Upper lobe of left lung (tissue), 6 donors: Measurements from ENCODE around the gene PRSS33. TPM values are rescaled to one million over a fixed set of nuclear protein-coding genes. Genes with fewer than 3 reads are reported as not detected.

Experiments used
- ATAC-seq, 2 donors: fragments of 200-7000 bp; cut with Tn5 transposase; one replicate each; pipeline ENCODE4 v1.9.1; 2022; ENCODE audit warnings: mild to moderate bottlenecking in 2 of 2, moderate library complexity in 2 of 2; ENCODE audit not compliant: low FRiP score in 2 of 2
- DNase-seq, 2 donors: peaks; one replicate each; pipeline ENCODE4 v3.0.0-alpha.2; 2019 to 2020
- H3K27ac ChIP-seq, 4 donors: fragments of 200-600 bp; sonication (generic); one replicate each; pipeline ENCODE4 v1.5.1; 2016 to 2019
- H3K27me3 ChIP-seq, 4 donors: fragments of 200-600 bp; sonication (generic); one replicate each; pipeline ENCODE4 v1.5.1; 2017 to 2019
- H3K36me3 ChIP-seq, 4 donors: fragments of 200-600 bp; sonication (generic); one replicate each; pipeline ENCODE4 v1.5.1; 2016 to 2019
- H3K4me1 ChIP-seq, 4 donors: fragments of 200-600 bp; sonication (generic); one replicate each; pipeline ENCODE4 v1.5.1; 2018 to 2019
- H3K4me3 ChIP-seq, 4 donors: fragments of 200-600 bp; sonication (generic); one replicate each; pipeline ENCODE4 v1.5.1; 2017 to 2019; ENCODE audit warnings: mild to moderate bottlenecking in 2 of 4, moderate library complexity in 1 of 4
- H3K9me3 ChIP-seq, 4 donors: fragments of 200-600 bp; sonication (generic); one replicate each; pipeline ENCODE4 v1.5.1; 2018 to 2019
- EP300 ChIP-seq, 4 donors: sonication (generic); formaldehyde crosslinking; IDR thresholded peaks; one replicate each; pipeline ENCODE4 v1.5.1; 2017; ENCODE audit warnings: antibody characterized with exemption in 4 of 4, control low read depth in 2 of 4
- POLR2A ChIP-seq, 4 donors: fragments of 450-650 bp; IDR thresholded peaks; one replicate each; pipeline ENCODE4 v1.5.1; 2016 to 2017; ENCODE audit warnings: antibody characterized with exemption in 4 of 4, mild to moderate bottlenecking in 2 of 4
- POLR2AphosphoS5 ChIP-seq, 2 donors: sonication (generic); formaldehyde crosslinking; IDR thresholded peaks; one replicate each; pipeline ENCODE4 v1.5.1; 2017; ENCODE audit warnings: antibody characterized with exemption in 2 of 2
- WGBS, 2 donors: methylation state at CpG; one replicate each; pipeline ENCODE4 v1.1.5; 2017 to 2018; 5-methylcytosine and 5-hydroxymethylcytosine counted together
- total RNA-seq, 6 donors: library from RNA; depleted of rRNA in 4 of 6; stranded (reverse); fragments of >200 nt in 4 of 6; gene quantifications; one replicate each; pipeline versions ENCODE4 v1.1.0 to v1.2.1, GENCODE V29; 2016 to 2021
- TF ChIP-seq, protein P1 (sequence below), 6 experiments: fragments of 450-650 bp in 4 of 6; fragments of 200-600 bp in 2 of 6; sonication (generic) in 2 of 6; IDR thresholded peaks; one replicate each; pipeline ENCODE4 v1.5.1; 2016 to 2019; ENCODE audit warnings: antibody characterized with exemption in 6 of 6
- donor health status: DM: no; HTN: no; CAD: no; lungs with moderate emphysema.
- donor health status: DM: no; HTN: yes; CAD: no; lungs with severe emphysema.

The PRSS33 gene
- total RNA-seq, 6 donors from 2014 or later: 0.20 to 0.92 TPM; not detected in 4

GRCh38 chr16:2819939-2820835, 32.8 kb upstream of the PRSS33 start:
- TF ChIP-seq, protein P1, sequence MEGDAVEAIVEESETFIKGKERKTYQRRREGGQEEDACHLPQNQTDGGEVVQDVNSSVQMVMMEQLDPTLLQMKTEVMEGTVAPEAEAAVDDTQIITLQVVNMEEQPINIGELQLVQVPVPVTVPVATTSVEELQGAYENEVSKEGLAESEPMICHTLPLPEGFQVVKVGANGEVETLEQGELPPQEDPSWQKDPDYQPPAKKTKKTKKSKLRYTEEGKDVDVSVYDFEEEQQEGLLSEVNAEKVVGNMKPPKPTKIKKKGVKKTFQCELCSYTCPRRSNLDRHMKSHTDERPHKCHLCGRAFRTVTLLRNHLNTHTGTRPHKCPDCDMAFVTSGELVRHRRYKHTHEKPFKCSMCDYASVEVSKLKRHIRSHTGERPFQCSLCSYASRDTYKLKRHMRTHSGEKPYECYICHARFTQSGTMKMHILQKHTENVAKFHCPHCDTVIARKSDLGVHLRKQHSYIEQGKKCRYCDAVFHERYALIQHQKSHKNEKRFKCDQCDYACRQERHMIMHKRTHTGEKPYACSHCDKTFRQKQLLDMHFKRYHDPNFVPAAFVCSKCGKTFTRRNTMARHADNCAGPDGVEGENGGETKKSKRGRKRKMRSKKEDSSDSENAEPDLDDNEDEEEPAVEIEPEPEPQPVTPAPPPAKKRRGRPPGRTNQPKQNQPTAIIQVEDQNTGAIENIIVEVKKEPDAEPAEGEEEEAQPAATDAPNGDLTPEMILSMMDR (IDR thresholded peaks at IDR 0.05): no peak
- TF ChIP-seq POLR2A (IDR thresholded peaks at IDR 0.05) (no peak), EP300 (IDR thresholded peaks at IDR 0.05) (no peak), POLR2AphosphoS5 (IDR thresholded peaks at IDR 0.05) (no peak)
- 76 to 80% methylated on average over 2 to 17 of the region's 17 CpGs for WGBS, 2 donors
- H3K4me1 ChIP-seq: peaks cover 0 to 8% (median 0%) of the 10 kb centered on the region in 4 donors
- no peaks in the 10 kb centered on the region for H3K36me3 ChIP-seq
- no peak for ATAC-seq
- peak in 1 of 2 donors; percentile 57 for DNase-seq
- no peaks in the 10 kb centered on the region for H3K9me3 ChIP-seq
- H3K4me3 ChIP-seq: no peak overlapping the region
- no peak overlapping the region for H3K27ac ChIP-seq
- H3K27me3 ChIP-seq: peaks cover 0 to 10% (median 0%) of the 10 kb centered on the region in 4 donors

GRCh38 chr16:2819179-2819938, 32.0 kb upstream of the PRSS33 start:
- WGBS, 2 donors: 68 to 83% methylated on average over 10 to 18 of the region's 18 CpGs
- DNase-seq (peak in 1 of 2 donors; percentile 51), ATAC-seq (no peak)
- TF ChIP-seq, protein P1 (IDR thresholded peaks at IDR 0.05): no peak
- TF ChIP-seq POLR2AphosphoS5 (IDR thresholded peaks at IDR 0.05): no peak
- no peak for TF ChIP-seq POLR2A (IDR thresholded peaks at IDR 0.05)
- TF ChIP-seq EP300 (IDR thresholded peaks at IDR 0.05): no peak
- Histone ChIP-seq H3K27me3 (peaks cover 0 to 10% (median 0%) of the 10 kb centered on the region in 4 donors), H3K4me1 (peaks cover 0 to 8% (median 0%) of the 10 kb centered on the region in 4 donors), H3K27ac (no peak overlapping the region), H3K36me3 (no peaks in the 10 kb centered on the region), H3K9me3 (no peaks in the 10 kb centered on the region), H3K4me3 (no peak overlapping the region)

GRCh38 chr16:2818272-2818876, 31.0 kb upstream of the PRSS33 start:
- peak in 1 of 2 donors; percentile 46 for DNase-seq
- no peak for ATAC-seq
- TF ChIP-seq, protein P1 (IDR thresholded peaks at IDR 0.05): no peak

DNA sequence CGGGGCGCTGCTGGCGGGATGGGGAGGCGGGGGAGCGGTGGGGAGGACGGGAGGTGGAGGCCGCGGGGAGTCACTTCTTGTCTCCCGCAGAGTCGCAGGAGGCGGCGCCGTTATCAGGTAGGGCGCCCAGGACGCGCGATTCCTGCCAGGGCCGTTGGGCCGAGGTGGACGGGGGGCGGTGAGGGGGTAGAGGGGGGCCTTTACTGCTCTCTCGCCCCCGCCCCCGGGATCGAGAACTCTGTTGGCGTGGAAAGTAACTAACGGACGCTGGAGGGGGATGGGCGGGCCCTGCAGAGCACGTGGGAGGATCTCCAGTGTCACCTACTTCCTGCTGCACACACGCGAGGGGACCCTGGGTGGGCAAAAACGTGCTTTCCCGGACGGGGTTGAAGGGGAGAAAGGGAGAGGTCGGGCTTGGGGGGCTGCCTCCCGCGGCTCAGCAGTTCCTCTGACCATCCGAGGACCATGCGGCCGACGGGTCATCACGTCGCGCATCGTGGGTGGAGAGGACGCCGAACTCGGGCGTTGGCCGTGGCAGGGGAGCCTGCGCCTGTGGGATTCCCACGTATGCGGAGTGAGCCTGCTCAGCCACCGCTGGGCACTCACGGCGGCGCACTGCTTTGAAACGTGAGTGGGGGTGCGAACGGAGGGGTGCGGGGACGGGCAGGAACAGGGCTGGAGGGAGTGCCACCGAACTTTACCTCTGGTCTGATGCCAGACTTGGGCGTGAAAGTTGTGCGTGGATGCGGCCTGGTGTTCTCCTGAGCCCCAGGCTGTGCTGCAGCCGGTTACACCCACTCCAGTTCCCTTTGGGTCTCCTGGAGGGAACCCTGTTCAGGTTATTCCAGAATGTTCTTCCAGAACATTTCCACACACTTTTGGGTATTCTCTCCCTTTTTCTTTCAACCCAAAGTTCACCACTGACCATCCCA, 30.2 kb upstream of the PRSS33 start:
- Histone ChIP-seq H3K4me1 (peaks cover 0 to 8% (median 0%) of the 10 kb centered on the region in 4 donors), H3K36me3 (no peaks in the 10 kb centered on the region), H3K27me3 (peaks cover 0 to 10% (median 0%) of the 10 kb centered on the region in 4 donors), H3K4me3 (peak overlapping the region in 2 of 4 donors; percentile 10 to 26), H3K9me3 (no peaks in the 10 kb centered on the region), H3K27ac (no peak overlapping the region)
- WGBS, 2 donors: 69 to 70% methylated on average over 67 of the region's 68 CpGs
- peak in 1 of 2 donors; percentile 82 for DNase-seq
- TF ChIP-seq, protein P1 (IDR thresholded peaks at IDR 0.05): no peak
- no peak for TF ChIP-seq EP300 (IDR thresholded peaks at IDR 0.05)
- TF ChIP-seq POLR2A (IDR thresholded peaks at IDR 0.05): no peak
- no peak for TF ChIP-seq POLR2AphosphoS5 (IDR thresholded peaks at IDR 0.05)
- ATAC-seq: no peak

More at GRCh38 chr16:2818272-2818876, 31.0 kb upstream of the PRSS33 start:
- Histone ChIP-seq H3K27me3 (peaks cover 0 to 10% (median 0%) of the 10 kb centered on the region in 4 donors), H3K27ac (no peak overlapping the region), H3K9me3 (no peaks in the 10 kb centered on the region), H3K4me1 (peaks cover 0 to 8% (median 0%) of the 10 kb centered on the region in 4 donors), H3K36me3 (no peaks in the 10 kb centered on the region), H3K4me3 (no peak overlapping the region)
- WGBS, 2 donors: 79 to 80% methylated on average over 10 of the region's 10 CpGs
